Activated CD4-positive, alpha-beta memory T cell treated with anti-CD3 and anti-CD28 coated beads, Interleukin-2, amount 10 ng/mL, durations not matched to agents 7 days and 5 days (primary cell): ENCODE data around the gene CNTNAP2. TPM values are rescaled to one million over a fixed set of nuclear protein-coding genes. Genes with fewer than 3 reads are reported as not detected.

ENCODE experiments used
- CTCF ChIA-PET: fragments of 350-600 bp; sonication (Branson Sonifier 250); formaldehyde crosslinking; loops from one replicate; lab custom pipeline; 2021; ENCODE audit warnings: antibody characterized with exemption, inconsistent platforms; lab: Charles Lee
- POLR2A ChIA-PET: fragments of 350-600 bp; sonication (Branson Sonifier 250); formaldehyde crosslinking; loops from one replicate; lab custom pipeline; 2021; ENCODE audit warnings: antibody characterized with exemption; lab: Charles Lee
- DNase-seq: peaks from one replicate; pipeline ENCODE4 v3.0.0-alpha.2; 2020
- H3K27ac Mint-ChIP-seq: one replicate; pipeline ENCODE4 v1.8.0; 2021; ENCODE audit warnings: mild to moderate bottlenecking, mixed read lengths
- H3K27me3 Mint-ChIP-seq: one replicate; pipeline ENCODE4 v1.8.0; 2021; ENCODE audit warnings: mixed read lengths
- H3K36me3 Mint-ChIP-seq: one replicate; pipeline ENCODE4 v1.8.0; 2021; ENCODE audit warnings: low read depth, mixed read lengths
- H3K4me1 Mint-ChIP-seq: one replicate; pipeline ENCODE4 v1.8.0; 2021; ENCODE audit warnings: mixed read lengths
- H3K4me3 Mint-ChIP-seq: one replicate; pipeline ENCODE4 v1.8.0; 2021; ENCODE audit warnings: mild to moderate bottlenecking, mixed read lengths
- H3K9me3 Mint-ChIP-seq: one replicate; pipeline ENCODE4 v1.8.0; 2021; ENCODE audit warnings: mixed read lengths
- total RNA-seq, 2 experiments: library from RNA; stranded (reverse); gene quantifications; one replicate each; pipeline ENCODE4 v1.2.3, GENCODE V29; 2021

The CNTNAP2 gene
- total RNA-seq, 2 experiments from 2014 or later, result not detected

GRCh38 chr7:147413557-147413870 lies 1296.9 kb downstream of the CNTNAP2 start:
- DNase-seq, result no peak
- Mint-ChIP-seq H3K4me1 (no peaks in the 10 kb centered on the region), H3K4me3 (no peak overlapping the region), H3K9me3 (peaks cover 12% of the 10 kb centered on the region), H3K27me3 (no peaks in the 10 kb centered on the region), H3K36me3 (no peaks in the 10 kb centered on the region), H3K27ac (no peak overlapping the region)
- POLR2A ChIA-PET, result no interaction called here
- CTCF ChIA-PET, result no interaction called here

- POLR2A ChIA-PET, result no interaction called here
- H3K27me3 Mint-ChIP-seq, result no peaks in the 10 kb centered on the region
- DNase-seq, result no peak
- peaks cover 6% of the 10 kb centered on the region for H3K9me3 Mint-ChIP-seq
- H3K4me3 Mint-ChIP-seq, result no peak overlapping the region
- no peaks in the 10 kb centered on the region for H3K36me3 Mint-ChIP-seq
- CTCF ChIA-PET, result no interaction called here
- H3K4me1 Mint-ChIP-seq, result no peaks in the 10 kb centered on the region
- no peak overlapping the region for H3K27ac Mint-ChIP-seq
Observed at GRCh38 chr7:147415991-147416390, 1299.4 kb downstream of the CNTNAP2 start.

DNA sequence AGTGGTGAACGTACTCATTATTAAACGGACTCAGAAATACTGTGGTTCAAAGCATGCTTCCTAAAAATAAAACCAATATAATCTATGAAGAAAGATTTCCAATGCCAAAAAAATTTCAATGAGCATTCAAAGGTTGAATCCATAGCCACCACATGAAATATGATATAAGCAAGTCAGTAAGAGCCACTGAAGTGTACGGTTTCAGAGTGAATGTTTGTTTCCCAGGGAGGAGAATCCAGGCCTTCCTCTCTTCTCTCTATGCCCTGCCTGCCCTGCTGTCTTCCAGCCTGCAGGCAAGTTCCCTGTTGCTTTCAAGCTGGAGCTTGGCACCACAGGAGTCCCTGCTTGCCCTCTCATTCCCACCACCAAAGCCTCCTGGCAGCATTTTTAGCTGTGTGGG lies 1302.4 kb downstream of the CNTNAP2 start:
- Mint-ChIP-seq H3K9me3 (peaks cover 3% of the 10 kb centered on the region), H3K4me3 (no peak overlapping the region), H3K27me3 (no peaks in the 10 kb centered on the region), H3K27ac (no peak overlapping the region), H3K36me3 (no peaks in the 10 kb centered on the region), H3K4me1 (no peaks in the 10 kb centered on the region)
- no peak for DNase-seq
- CTCF ChIA-PET, result no interaction called here
- POLR2A ChIA-PET, result no interaction called here

DNA sequence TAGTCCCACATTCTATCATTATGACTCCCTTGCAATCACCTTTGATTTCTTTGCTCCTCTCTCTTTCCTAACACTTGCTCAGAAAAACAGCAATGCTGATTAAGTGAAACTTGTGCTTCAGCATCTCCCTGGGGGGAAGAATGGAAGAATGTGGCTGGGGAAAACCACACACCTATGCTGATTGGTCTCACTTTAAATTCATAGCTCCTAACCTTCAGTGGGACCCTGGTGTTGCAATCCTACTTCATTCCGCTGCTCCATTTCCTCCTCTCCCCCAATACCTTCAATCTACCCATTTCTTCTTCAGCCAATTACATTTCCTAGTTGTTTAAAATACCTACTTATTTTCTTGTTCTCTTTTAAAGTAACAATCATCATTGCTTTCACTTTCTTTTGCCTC lies 1307.3 kb downstream of the CNTNAP2 start:
- CTCF ChIA-PET, result no interaction called here

DNA sequence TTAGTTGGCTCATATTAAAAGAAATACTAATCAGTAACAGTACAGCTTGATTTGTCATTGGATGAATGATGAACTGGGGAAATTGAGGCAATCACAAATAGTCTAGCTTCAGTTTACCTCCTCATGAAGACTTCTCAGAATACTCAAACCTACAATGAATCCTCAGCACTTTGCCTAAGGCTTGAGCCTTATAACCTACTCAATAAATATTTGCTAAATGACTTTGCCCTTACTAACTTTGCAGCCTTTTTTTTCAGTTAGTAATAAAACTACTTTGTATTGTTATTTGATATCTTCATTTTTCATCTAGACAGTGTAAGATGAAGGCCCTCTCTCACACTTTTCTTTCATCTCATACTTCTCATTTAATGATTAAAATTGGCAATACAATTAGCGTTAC lies 1311.5 kb downstream of the CNTNAP2 start:
- no peaks in the 10 kb centered on the region for H3K36me3 Mint-ChIP-seq
- no peaks in the 10 kb centered on the region for H3K27me3 Mint-ChIP-seq
- ChIA-PET POLR2A (no interaction called here), CTCF (no interaction called here)
- no peaks in the 10 kb centered on the region for H3K4me1 Mint-ChIP-seq
- peaks cover 13% of the 10 kb centered on the region for H3K9me3 Mint-ChIP-seq
- H3K4me3 Mint-ChIP-seq, result no peak overlapping the region
- no peak overlapping the region for H3K27ac Mint-ChIP-seq
- DNase-seq, result no peak

More for the DNA sequence above, 1307.3 kb downstream of the CNTNAP2 start:
- H3K36me3 Mint-ChIP-seq, result no peaks in the 10 kb centered on the region
- H3K4me1 Mint-ChIP-seq, result no peaks in the 10 kb centered on the region
- H3K9me3 Mint-ChIP-seq, result peaks cover 2% of the 10 kb centered on the region
- POLR2A ChIA-PET, result no interaction called here
- H3K27me3 Mint-ChIP-seq, result no peaks in the 10 kb centered on the region
- no peak overlapping the region for H3K27ac Mint-ChIP-seq
- H3K4me3 Mint-ChIP-seq, result no peak overlapping the region
- no peak for DNase-seq

- no peak overlapping the region for H3K4me3 Mint-ChIP-seq
- no peaks in the 10 kb centered on the region for H3K27me3 Mint-ChIP-seq
- H3K36me3 Mint-ChIP-seq, result no peaks in the 10 kb centered on the region
- POLR2A ChIA-PET, result no interaction called here
- CTCF ChIA-PET, result no interaction called here
- no peak for DNase-seq
- no peak overlapping the region for H3K27ac Mint-ChIP-seq
- peaks cover 15% of the 10 kb centered on the region for H3K9me3 Mint-ChIP-seq
- H3K4me1 Mint-ChIP-seq, result no peaks in the 10 kb centered on the region
Observed at GRCh38 chr7:147429961-147430360, 1313.4 kb downstream of the CNTNAP2 start.

- no peaks in the 10 kb centered on the region for H3K4me1 Mint-ChIP-seq
- H3K9me3 Mint-ChIP-seq, result peaks cover 12% of the 10 kb centered on the region
- CTCF ChIA-PET, result no interaction called here
- H3K27me3 Mint-ChIP-seq, result no peaks in the 10 kb centered on the region
- no peak overlapping the region for H3K4me3 Mint-ChIP-seq
- no peak overlapping the region for H3K27ac Mint-ChIP-seq
- POLR2A ChIA-PET, result no interaction called here
- H3K36me3 Mint-ChIP-seq, result no peaks in the 10 kb centered on the region
- no peak for DNase-seq
Observed at GRCh38 chr7:147432079-147432478, 1315.5 kb downstream of the CNTNAP2 start.

DNA sequence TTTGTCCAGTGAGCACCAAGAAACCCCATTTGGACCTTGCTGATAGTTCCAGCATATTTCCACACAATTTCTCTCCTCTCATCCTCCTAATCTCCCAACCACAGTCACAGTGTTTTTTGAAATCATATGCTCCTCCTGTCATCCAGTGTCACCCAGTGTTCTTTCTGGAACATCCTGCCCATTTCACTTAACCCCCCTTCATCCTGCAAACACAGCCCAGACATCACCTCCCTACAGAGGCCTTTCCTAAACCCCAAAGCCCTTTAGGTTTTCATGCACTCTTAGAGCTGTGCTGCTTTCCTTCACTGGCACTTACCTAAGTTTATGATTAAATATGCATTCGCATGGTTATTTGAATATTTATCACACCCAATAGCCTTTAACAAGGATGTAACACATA lies 1316.0 kb downstream of the CNTNAP2 start:
- peaks cover 12% of the 10 kb centered on the region for H3K9me3 Mint-ChIP-seq
- H3K4me1 Mint-ChIP-seq, result no peaks in the 10 kb centered on the region
- no peak overlapping the region for H3K27ac Mint-ChIP-seq
- ChIA-PET CTCF (no interaction called here), POLR2A (no interaction called here)
- DNase-seq, result no peak
- no peaks in the 10 kb centered on the region for H3K27me3 Mint-ChIP-seq
- H3K4me3 Mint-ChIP-seq, result no peak overlapping the region
- no peaks in the 10 kb centered on the region for H3K36me3 Mint-ChIP-seq

DNA sequence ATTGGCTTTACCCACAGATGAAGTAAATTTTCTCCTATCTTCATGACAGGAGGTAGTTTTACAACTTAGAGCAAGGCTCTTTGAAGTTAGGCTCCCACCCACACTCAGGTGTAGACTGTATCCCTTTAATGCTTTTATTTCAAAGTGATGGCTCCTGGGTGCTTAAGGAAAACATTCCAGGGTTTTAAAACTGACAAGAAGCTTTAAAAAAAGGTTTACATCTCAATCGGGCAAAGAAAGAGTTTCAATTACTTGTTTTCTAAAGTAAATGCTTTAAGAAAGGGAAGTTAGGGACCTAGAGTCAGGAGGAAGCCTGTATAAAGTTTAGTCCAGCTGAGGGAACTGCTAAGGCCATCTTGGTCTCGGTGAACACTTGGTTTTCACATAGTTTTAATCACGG lies 1320.1 kb downstream of the CNTNAP2 start:
- no peaks in the 10 kb centered on the region for H3K27me3 Mint-ChIP-seq
- H3K4me3 Mint-ChIP-seq, result no peak overlapping the region
- ChIA-PET CTCF (no interaction called here), POLR2A (no interaction called here)
- no peaks in the 10 kb centered on the region for H3K4me1 Mint-ChIP-seq
- no peak overlapping the region for H3K27ac Mint-ChIP-seq
- no peaks in the 10 kb centered on the region for H3K36me3 Mint-ChIP-seq
- DNase-seq, result no peak
- H3K9me3 Mint-ChIP-seq, result peaks cover 12% of the 10 kb centered on the region

- CTCF ChIA-PET, result no interaction called here
- POLR2A ChIA-PET, result no interaction called here
- H3K27ac Mint-ChIP-seq, result no peak overlapping the region
- no peak for DNase-seq
- H3K36me3 Mint-ChIP-seq, result no peaks in the 10 kb centered on the region
- H3K9me3 Mint-ChIP-seq, result peaks cover 7% of the 10 kb centered on the region
- no peak overlapping the region for H3K4me3 Mint-ChIP-seq
- no peaks in the 10 kb centered on the region for H3K27me3 Mint-ChIP-seq
- no peaks in the 10 kb centered on the region for H3K4me1 Mint-ChIP-seq
Observed at GRCh38 chr7:147438216-147438615, 1321.6 kb downstream of the CNTNAP2 start.

- POLR2A ChIA-PET, result no interaction called here
- no peaks in the 10 kb centered on the region for H3K4me1 Mint-ChIP-seq
- no peak overlapping the region for H3K27ac Mint-ChIP-seq
- no peaks in the 10 kb centered on the region for H3K27me3 Mint-ChIP-seq
- DNase-seq, result no peak
- no peak overlapping the region for H3K4me3 Mint-ChIP-seq
- H3K9me3 Mint-ChIP-seq, result peaks cover 7% of the 10 kb centered on the region
- CTCF ChIA-PET, result no interaction called here
- no peaks in the 10 kb centered on the region for H3K36me3 Mint-ChIP-seq
Observed at GRCh38 chr7:147443942-147444341, 1327.3 kb downstream of the CNTNAP2 start.

- POLR2A ChIA-PET, result no interaction called here
- H3K36me3 Mint-ChIP-seq, result no peaks in the 10 kb centered on the region
- H3K4me3 Mint-ChIP-seq, result no peak overlapping the region
Observed at GRCh38 chr7:147452816-147453215, 1336.2 kb downstream of the CNTNAP2 start.

GRCh38 chr7:147465223-147465622 lies 1348.6 kb downstream of the CNTNAP2 start:
- no peak for DNase-seq
- Mint-ChIP-seq H3K4me1 (no peaks in the 10 kb centered on the region), H3K4me3 (no peak overlapping the region), H3K27me3 (no peaks in the 10 kb centered on the region), H3K9me3 (peaks cover 7% of the 10 kb centered on the region), H3K27ac (no peak overlapping the region), H3K36me3 (no peaks in the 10 kb centered on the region)
- ChIA-PET CTCF (no interaction called here), POLR2A (no interaction called here)

More at GRCh38 chr7:147452816-147453215, 1336.2 kb downstream of the CNTNAP2 start:
- no peaks in the 10 kb centered on the region for H3K4me1 Mint-ChIP-seq
- peaks cover 4% of the 10 kb centered on the region for H3K9me3 Mint-ChIP-seq
- CTCF ChIA-PET, result no interaction called here
- DNase-seq, result no peak
- H3K27ac Mint-ChIP-seq, result no peak overlapping the region
- H3K27me3 Mint-ChIP-seq, result no peaks in the 10 kb centered on the region

DNA sequence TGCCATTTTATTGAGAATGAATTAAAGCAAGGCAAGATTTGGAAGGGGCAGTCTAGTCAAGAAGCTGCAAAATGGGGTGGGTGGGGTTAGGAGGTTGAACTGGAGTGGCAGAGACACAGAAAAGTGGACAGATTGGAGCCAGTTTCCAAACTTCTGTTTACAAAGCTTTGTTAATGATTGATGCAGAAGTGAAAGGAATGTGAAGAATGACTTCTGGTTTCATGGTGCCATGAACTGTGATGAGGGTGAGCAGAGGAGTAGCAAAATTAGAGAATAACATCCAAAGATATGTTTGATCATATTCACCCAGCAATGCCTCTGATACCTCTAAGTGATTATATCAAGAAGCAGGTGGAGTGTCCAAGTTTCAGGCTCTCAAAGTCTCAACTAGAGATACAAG lies 1356.0 kb downstream of the CNTNAP2 start:
- H3K27ac Mint-ChIP-seq, result no peak overlapping the region
- no peak for DNase-seq
- ChIA-PET CTCF (no interaction called here), POLR2A (no interaction called here)
- H3K4me1 Mint-ChIP-seq, result no peaks in the 10 kb centered on the region
- peaks cover 11% of the 10 kb centered on the region for H3K9me3 Mint-ChIP-seq
- no peaks in the 10 kb centered on the region for H3K27me3 Mint-ChIP-seq
- no peaks in the 10 kb centered on the region for H3K36me3 Mint-ChIP-seq
- H3K4me3 Mint-ChIP-seq, result no peak overlapping the region

- Mint-ChIP-seq H3K27me3 (no peaks in the 10 kb centered on the region), H3K4me1 (no peaks in the 10 kb centered on the region), H3K9me3 (peaks cover 9% of the 10 kb centered on the region), H3K4me3 (no peak overlapping the region), H3K27ac (no peak overlapping the region), H3K36me3 (no peaks in the 10 kb centered on the region)
- DNase-seq, result no peak
- ChIA-PET CTCF (no interaction called here), POLR2A (no interaction called here)
Observed at GRCh38 chr7:147474862-147475261, 1358.3 kb downstream of the CNTNAP2 start.
